ENCODE results near the gene C16orf89.
"Not testable (repeated sequence)": the region's sequence is repeated elsewhere in the genome, so short reads cannot be mapped to it uniquely, and the experiment has no call there.

C16orf89 gene

GRCh38 chr16:5084099-5084731 is 18.5 kb upstream of the C16orf89 start:
- not testable (repeated sequence) for DNase-seq

GRCh38 chr16:5083646-5084045 is 17.9 kb upstream of the C16orf89 start:
- not testable (repeated sequence) for DNase-seq

GRCh38 chr16:5080996-5081395 is 15.2 kb upstream of the C16orf89 start:
- DNase-seq = not testable (repeated sequence)

- not testable (repeated sequence) for DNase-seq
These were observed 14.7 kb upstream of the C16orf89 start for GRCh38 chr16:5080461-5080860.

- no peak for DNase-seq
These were observed 12.9 kb upstream of the C16orf89 start for GRCh38 chr16:5078626-5079025.

- no peak for DNase-seq
These were observed 11.5 kb upstream of the C16orf89 start for GRCh38 chr16:5077304-5077703.

GRCh38 chr16:5075637-5076036 is 9.9 kb upstream of the C16orf89 start:
- DNase-seq = no peak

- not testable (repeated sequence) for DNase-seq
These were observed 8.0 kb upstream of the C16orf89 start for GRCh38 chr16:5073771-5074170.

GRCh38 chr16:5073279-5073629 is 7.5 kb upstream of the C16orf89 start:
- no peak for DNase-seq

- DNase-seq = no peak
These were observed 6.8 kb upstream of the C16orf89 start for GRCh38 chr16:5072334-5073278.

GRCh38 chr16:5071681-5072333 is 6.1 kb upstream of the C16orf89 start, which contains the start of gene ALG1:
ALG1 (plus strand) TSS chr16:5071843; CDS start chr16:5071850, 7 bp downstream.
- DNase-seq = no peak

- no peak for DNase-seq
These were observed 5.6 kb upstream of the C16orf89 start for GRCh38 chr16:5071341-5071680.

GRCh38 chr16:5070431-5071186 is 4.9 kb upstream of the C16orf89 start:
- no peak for DNase-seq

GRCh38 chr16:5069854-5070253 is 4.1 kb upstream of the C16orf89 start:
- DNase-seq = no peak

- DNase-seq = no peak
These were observed 3.3 kb upstream of the C16orf89 start for GRCh38 chr16:5069048-5069447.

- DNase-seq = no peak
These were observed 755 bp upstream of the C16orf89 start for GRCh38 chr16:5066511-5066910.

- DNase-seq = no peak
These were observed 430 bp downstream of the C16orf89 start for GRCh38 chr16:5065326-5065725.

GRCh38 chr16:5064915-5065314 is 841 bp downstream of the C16orf89 start:
- DNase-seq = peak; percentile 32

GRCh38 chr16:5062790-5063765 is 2.7 kb downstream of the C16orf89 start:
- DNase-seq = no peak

- no peak for DNase-seq
These were observed 3.7 kb downstream of the C16orf89 start for GRCh38 chr16:5062051-5062450.

- no peak for DNase-seq
These were observed 5.6 kb downstream of the C16orf89 start for GRCh38 chr16:5060073-5060641.

Data from NCI-H187 treated with DMSO at 0.1 percent for 48 hours (cell line).